ENCODE results near the gene SLC35E1.

The SLC35E1 gene

GRCh38 chr19:16531380-16531669, 40.9 kb downstream of the SLC35E1 start:
- Histone ChIP-seq H3K9me3 (ENCODE audit: control insufficient read depth in 2 of 2, low read length in 2 of 2) (no peaks in the 10 kb centered on the region), H3K36me3 (ENCODE audit: control insufficient read depth in 2 of 2, insufficient read depth in 2 of 2, low read length in 2 of 2) (peaks cover 70 to 72% of the 10 kb centered on the region in 2 donors), H3K27me3 (ENCODE audit: control insufficient read depth in 1 of 2, insufficient read depth in 2 of 2, low read length in 2 of 2) (no peaks in the 10 kb centered on the region), H3K27ac (ENCODE audit: low read length) (no peak overlapping the region), H3K9ac (ENCODE audit: low read length in 2 of 2) (no peak overlapping the region), H3K4me3 (ENCODE audit: low read length in 2 of 2) (no peak overlapping the region), H3K4me1 (ENCODE audit: control insufficient read depth, insufficient read depth, low read length) (no peaks in the 10 kb centered on the region)

GRCh38 chr19:16530540-16531379, 41.5 kb downstream of the SLC35E1 start:
- Histone ChIP-seq H3K27ac (ENCODE audit: low read length) (no peak overlapping the region), H3K27me3 (ENCODE audit: control insufficient read depth in 1 of 2, insufficient read depth in 2 of 2, low read length in 2 of 2) (no peaks in the 10 kb centered on the region), H3K9ac (ENCODE audit: low read length in 2 of 2) (no peak overlapping the region), H3K9me3 (ENCODE audit: control insufficient read depth in 2 of 2, low read length in 2 of 2) (no peaks in the 10 kb centered on the region), H3K4me3 (ENCODE audit: low read length in 2 of 2) (no peak overlapping the region), H3K4me1 (ENCODE audit: control insufficient read depth, insufficient read depth, low read length) (no peaks in the 10 kb centered on the region), H3K36me3 (ENCODE audit: control insufficient read depth in 2 of 2, insufficient read depth in 2 of 2, low read length in 2 of 2) (peaks cover 73 to 74% of the 10 kb centered on the region in 2 donors)

GRCh38 chr19:16529466-16530144, 42.6 kb downstream of the SLC35E1 start:
- no peaks in the 10 kb centered on the region for H3K4me1 ChIP-seq (ENCODE audit: control insufficient read depth, insufficient read depth, low read length)
- H3K36me3 ChIP-seq (ENCODE audit: control insufficient read depth in 2 of 2, insufficient read depth in 2 of 2, low read length in 2 of 2) = peaks cover 67 to 72% of the 10 kb centered on the region in 2 donors
- no peaks in the 10 kb centered on the region for H3K27me3 ChIP-seq (ENCODE audit: control insufficient read depth in 1 of 2, insufficient read depth in 2 of 2, low read length in 2 of 2)
- no peak overlapping the region for H3K9ac ChIP-seq (ENCODE audit: low read length in 2 of 2)
- H3K9me3 ChIP-seq (ENCODE audit: control insufficient read depth in 2 of 2, low read length in 2 of 2) = no peaks in the 10 kb centered on the region
- H3K4me3 ChIP-seq (ENCODE audit: low read length in 2 of 2) = no peak overlapping the region
- no peak overlapping the region for H3K27ac ChIP-seq (ENCODE audit: low read length)

GRCh38 chr19:16527971-16528521, 44.2 kb downstream of the SLC35E1 start:
- no peak overlapping the region for H3K4me3 ChIP-seq (ENCODE audit: low read length in 2 of 2)
- H3K27me3 ChIP-seq (ENCODE audit: control insufficient read depth in 1 of 2, insufficient read depth in 2 of 2, low read length in 2 of 2) = no peaks in the 10 kb centered on the region
- H3K4me1 ChIP-seq (ENCODE audit: control insufficient read depth, insufficient read depth, low read length) = no peaks in the 10 kb centered on the region
- no peaks in the 10 kb centered on the region for H3K9me3 ChIP-seq (ENCODE audit: control insufficient read depth in 2 of 2, low read length in 2 of 2)
- H3K36me3 ChIP-seq (ENCODE audit: control insufficient read depth in 2 of 2, insufficient read depth in 2 of 2, low read length in 2 of 2) = peaks cover 68 to 72% of the 10 kb centered on the region in 2 donors
- H3K27ac ChIP-seq (ENCODE audit: low read length) = no peak overlapping the region
- no peak overlapping the region for H3K9ac ChIP-seq (ENCODE audit: low read length in 2 of 2)

GRCh38 chr19:16527334-16527935, 44.8 kb downstream of the SLC35E1 start:
- H3K36me3 ChIP-seq (ENCODE audit: control insufficient read depth in 2 of 2, insufficient read depth in 2 of 2, low read length in 2 of 2) = peaks cover 68 to 72% of the 10 kb centered on the region in 2 donors
- no peak overlapping the region for H3K27ac ChIP-seq (ENCODE audit: low read length)

GRCh38 chr19:16525751-16526481, 46.3 kb downstream of the SLC35E1 start:
- Histone ChIP-seq H3K4me3 (ENCODE audit: low read length in 2 of 2) (no peak overlapping the region), H3K9ac (ENCODE audit: low read length in 2 of 2) (no peak overlapping the region), H3K4me1 (ENCODE audit: control insufficient read depth, insufficient read depth, low read length) (no peaks in the 10 kb centered on the region), H3K27me3 (ENCODE audit: control insufficient read depth in 1 of 2, insufficient read depth in 2 of 2, low read length in 2 of 2) (no peaks in the 10 kb centered on the region), H3K9me3 (ENCODE audit: control insufficient read depth in 2 of 2, low read length in 2 of 2) (no peaks in the 10 kb centered on the region), H3K27ac (ENCODE audit: low read length) (no peak overlapping the region), H3K36me3 (ENCODE audit: control insufficient read depth in 2 of 2, insufficient read depth in 2 of 2, low read length in 2 of 2) (peaks cover 60 to 65% of the 10 kb centered on the region in 2 donors)

More at GRCh38 chr19:16527334-16527935, 44.8 kb downstream of the SLC35E1 start:
- Histone ChIP-seq H3K27me3 (ENCODE audit: control insufficient read depth in 1 of 2, insufficient read depth in 2 of 2, low read length in 2 of 2) (no peaks in the 10 kb centered on the region), H3K9ac (ENCODE audit: low read length in 2 of 2) (no peak overlapping the region), H3K4me1 (ENCODE audit: control insufficient read depth, insufficient read depth, low read length) (no peaks in the 10 kb centered on the region), H3K9me3 (ENCODE audit: control insufficient read depth in 2 of 2, low read length in 2 of 2) (no peaks in the 10 kb centered on the region), H3K4me3 (ENCODE audit: low read length in 2 of 2) (no peak overlapping the region)

- Histone ChIP-seq H3K9me3 (ENCODE audit: control insufficient read depth in 2 of 2, low read length in 2 of 2) (no peaks in the 10 kb centered on the region), H3K9ac (ENCODE audit: low read length in 2 of 2) (no peak overlapping the region), H3K4me1 (ENCODE audit: control insufficient read depth, insufficient read depth, low read length) (no peaks in the 10 kb centered on the region), H3K4me3 (ENCODE audit: low read length in 2 of 2) (no peak overlapping the region), H3K27ac (ENCODE audit: low read length) (no peak overlapping the region), H3K36me3 (ENCODE audit: control insufficient read depth in 2 of 2, insufficient read depth in 2 of 2, low read length in 2 of 2) (peaks cover 63 to 65% of the 10 kb centered on the region in 2 donors), H3K27me3 (ENCODE audit: control insufficient read depth in 1 of 2, insufficient read depth in 2 of 2, low read length in 2 of 2) (no peaks in the 10 kb centered on the region)
Measured at GRCh38 chr19:16524991-16525734, 47.1 kb downstream of the SLC35E1 start.

GRCh38 chr19:16522559-16523377, 49.4 kb downstream of the SLC35E1 start:
- H3K36me3 ChIP-seq (ENCODE audit: control insufficient read depth in 2 of 2, insufficient read depth in 2 of 2, low read length in 2 of 2) = peaks cover 63 to 64% of the 10 kb centered on the region in 2 donors
- H3K27ac ChIP-seq (ENCODE audit: low read length) = no peak overlapping the region
- no peak overlapping the region for H3K4me3 ChIP-seq (ENCODE audit: low read length in 2 of 2)
- H3K9me3 ChIP-seq (ENCODE audit: control insufficient read depth in 2 of 2, low read length in 2 of 2) = no peaks in the 10 kb centered on the region
- no peaks in the 10 kb centered on the region for H3K4me1 ChIP-seq (ENCODE audit: control insufficient read depth, insufficient read depth, low read length)
- H3K9ac ChIP-seq (ENCODE audit: low read length in 2 of 2) = no peak overlapping the region
- H3K27me3 ChIP-seq (ENCODE audit: control insufficient read depth in 1 of 2, insufficient read depth in 2 of 2, low read length in 2 of 2) = no peaks in the 10 kb centered on the region

- no peaks in the 10 kb centered on the region for H3K27me3 ChIP-seq (ENCODE audit: control insufficient read depth in 1 of 2, insufficient read depth in 2 of 2, low read length in 2 of 2)
- no peak overlapping the region for H3K4me3 ChIP-seq (ENCODE audit: low read length in 2 of 2)
- H3K27ac ChIP-seq (ENCODE audit: low read length) = no peak overlapping the region
- H3K9ac ChIP-seq (ENCODE audit: low read length in 2 of 2) = no peak overlapping the region
- H3K9me3 ChIP-seq (ENCODE audit: control insufficient read depth in 2 of 2, low read length in 2 of 2) = no peaks in the 10 kb centered on the region
- peaks cover 63% of the 10 kb centered on the region in 2 donors for H3K36me3 ChIP-seq (ENCODE audit: control insufficient read depth in 2 of 2, insufficient read depth in 2 of 2, low read length in 2 of 2)
- no peaks in the 10 kb centered on the region for H3K4me1 ChIP-seq (ENCODE audit: control insufficient read depth, insufficient read depth, low read length)
Measured at GRCh38 chr19:16521715-16522289, 50.4 kb downstream of the SLC35E1 start.
